Stimulated activated CD4-positive, alpha-beta T cell treated with anti-CD3 and anti-CD28 coated beads, Interleukin-15, amount 100 ng/mL, for 24 hours (primary cell): ENCODE data around the gene GABRD.

Experiments used
- DNase-seq: peaks from one replicate; pipeline ENCODE4 v3.0.0-alpha.2; 2020

The GABRD gene

DNA sequence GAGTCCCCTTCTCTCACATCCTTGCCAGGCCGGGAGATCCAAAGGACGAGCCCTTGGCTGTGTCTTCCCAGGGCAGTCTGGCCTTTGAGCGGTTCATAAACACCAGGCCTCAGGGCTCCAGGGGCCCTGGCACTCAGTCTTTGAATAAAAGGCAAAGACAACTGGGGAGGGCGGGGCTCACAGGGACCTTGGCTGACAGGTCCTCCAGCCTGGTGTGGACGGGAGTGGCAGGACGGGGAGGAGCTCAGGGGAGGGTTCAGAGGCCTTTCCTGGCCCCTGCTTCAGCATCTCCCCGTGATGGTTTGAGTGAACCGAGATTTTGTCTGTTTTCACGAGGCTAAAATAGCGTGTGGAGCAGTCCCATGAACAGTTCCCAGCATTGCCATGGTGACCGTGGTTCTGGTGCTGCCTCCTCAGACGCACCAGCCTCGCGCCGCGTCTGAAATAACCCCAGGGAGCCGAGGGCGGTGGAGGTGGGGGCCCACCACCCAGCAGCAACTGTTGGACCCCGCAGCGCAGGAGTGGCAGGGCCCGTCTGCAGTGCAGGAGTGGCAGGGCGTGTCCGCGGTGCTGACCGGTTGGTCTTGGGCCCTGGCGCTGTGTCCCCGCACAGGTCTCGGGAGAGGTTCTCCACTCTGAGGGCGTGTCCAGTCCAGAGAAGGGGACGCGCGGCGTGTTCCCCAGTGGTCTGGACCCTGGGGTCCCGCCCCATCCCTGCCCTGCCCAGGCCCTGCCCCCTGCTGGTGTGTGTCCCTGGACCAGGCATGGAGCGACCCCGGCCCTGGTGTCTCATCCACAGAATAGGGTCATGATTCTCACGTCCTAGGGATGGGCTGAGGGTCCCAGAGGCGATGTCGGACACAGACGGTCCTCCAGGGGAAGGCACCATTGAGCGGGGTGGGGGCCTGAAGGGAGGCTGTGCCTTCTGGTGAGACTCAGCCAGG is 24.0 kb downstream of the GABRD start:
- no peak for DNase-seq

- no peak for DNase-seq
These were observed 24.7 kb downstream of the GABRD start for GRCh38 chr1:2043886-2044285.

DNA sequence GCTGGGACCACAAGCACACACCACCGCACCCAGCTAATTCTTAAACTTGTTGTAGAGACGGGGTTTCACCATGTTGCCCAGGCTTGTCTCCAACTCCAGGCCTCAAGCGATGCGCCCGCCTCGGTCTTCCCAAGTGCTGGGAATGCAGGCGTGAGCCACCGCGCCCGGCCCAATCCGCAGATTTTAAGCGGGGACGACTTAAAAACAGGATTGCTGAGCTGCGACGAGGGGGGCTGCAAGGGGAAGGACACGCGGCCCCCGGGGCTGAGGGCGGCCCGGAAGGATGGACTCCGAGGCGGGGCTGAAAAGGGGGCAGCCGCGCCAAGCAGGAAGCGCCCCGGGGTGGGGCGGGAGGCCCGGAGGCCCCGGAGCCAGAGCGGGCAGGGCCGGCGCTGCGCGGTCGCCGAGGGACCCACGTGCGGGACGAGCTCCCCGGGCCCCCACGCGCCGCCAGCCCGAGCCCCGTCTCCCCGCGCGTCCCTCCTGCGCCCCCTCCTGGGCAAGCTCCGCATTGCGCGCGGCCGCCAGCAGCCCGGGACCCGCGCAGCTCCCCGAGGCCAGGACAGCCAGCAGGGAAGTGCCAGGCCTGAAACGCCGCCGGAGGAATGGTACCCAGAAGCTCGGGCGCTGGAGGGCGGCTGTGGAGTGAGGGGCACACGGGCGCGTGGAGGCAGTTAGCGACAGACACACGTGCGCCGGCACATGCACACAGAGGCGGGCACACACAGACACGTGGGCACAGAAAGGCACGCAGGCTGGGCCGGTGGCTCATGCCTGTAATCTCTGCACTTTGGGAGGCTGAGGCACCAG is 25.6 kb downstream of the GABRD start:
- peak; percentile 84 for DNase-seq

DNA sequence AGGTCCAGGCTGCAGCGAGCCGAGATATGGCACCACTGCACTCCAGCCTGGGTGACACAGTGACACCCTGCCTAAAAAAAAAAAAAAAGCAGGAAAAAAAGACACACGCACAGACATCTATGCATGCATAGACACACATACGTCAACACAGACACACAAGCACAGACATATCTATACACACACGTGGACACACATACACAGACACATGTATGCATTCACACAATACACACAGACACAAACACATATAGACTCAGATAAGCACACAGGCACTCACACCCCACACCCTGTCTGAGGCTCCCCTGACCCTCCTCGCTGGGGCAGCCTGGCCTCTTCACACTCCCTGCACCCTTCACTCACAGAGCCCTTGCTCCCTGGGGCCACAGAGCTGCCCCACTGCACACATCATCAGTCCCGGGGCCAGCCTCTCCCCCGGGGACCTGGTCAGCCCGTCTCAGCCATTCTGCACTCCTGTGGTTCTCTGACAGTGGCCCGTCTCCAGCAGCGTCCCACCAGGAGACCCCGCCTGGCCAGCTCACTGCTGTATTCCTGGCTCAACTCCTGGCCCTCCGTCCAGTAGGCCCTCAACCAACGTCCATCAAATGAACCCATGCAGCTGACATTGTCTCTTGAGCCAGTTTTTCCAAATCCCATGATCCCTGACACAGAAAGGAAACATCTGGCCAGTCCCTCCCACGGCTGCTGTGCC is 26.5 kb downstream of the GABRD start:
- DNase-seq = no peak

DNA sequence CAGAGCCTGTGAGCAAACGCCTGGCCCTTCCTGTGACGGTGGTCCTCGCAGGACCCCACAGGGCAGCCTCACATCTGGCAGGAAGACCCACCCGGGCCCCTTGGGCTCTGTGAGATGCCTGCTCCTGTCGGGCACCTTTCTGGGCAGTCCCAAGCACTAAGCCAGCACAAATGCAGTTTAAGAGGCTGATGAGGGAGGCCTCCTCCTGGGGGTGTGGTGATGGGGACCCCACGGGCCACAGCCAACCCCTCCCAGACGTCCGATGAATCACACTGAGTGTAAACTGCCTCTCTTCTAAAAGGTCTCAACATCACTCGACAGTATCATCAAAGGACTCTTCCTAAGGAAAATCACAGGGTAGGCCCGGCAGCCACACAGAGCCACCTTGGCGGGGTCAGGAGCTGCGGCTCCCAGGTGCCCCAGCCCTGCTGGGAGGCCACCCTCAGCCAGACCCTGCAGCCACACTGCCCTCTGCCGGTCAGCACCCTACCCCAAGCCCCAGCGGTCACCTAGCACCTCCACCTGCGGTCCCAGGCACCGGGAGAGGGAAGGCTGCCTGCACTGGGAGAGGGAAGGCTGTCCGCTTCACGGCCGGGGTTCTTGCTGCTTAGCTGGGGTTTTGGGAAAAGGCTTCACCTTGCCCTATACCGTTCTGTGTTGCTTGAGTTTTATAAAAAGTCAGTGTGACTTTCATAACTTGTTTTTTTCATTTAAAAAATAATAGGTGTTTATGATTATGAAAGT is 27.2 kb downstream of the GABRD start:
- peak; percentile 60 for DNase-seq

GRCh38 chr1:2046953-2047748 is 28.0 kb downstream of the GABRD start:
- no peak for DNase-seq

DNA sequence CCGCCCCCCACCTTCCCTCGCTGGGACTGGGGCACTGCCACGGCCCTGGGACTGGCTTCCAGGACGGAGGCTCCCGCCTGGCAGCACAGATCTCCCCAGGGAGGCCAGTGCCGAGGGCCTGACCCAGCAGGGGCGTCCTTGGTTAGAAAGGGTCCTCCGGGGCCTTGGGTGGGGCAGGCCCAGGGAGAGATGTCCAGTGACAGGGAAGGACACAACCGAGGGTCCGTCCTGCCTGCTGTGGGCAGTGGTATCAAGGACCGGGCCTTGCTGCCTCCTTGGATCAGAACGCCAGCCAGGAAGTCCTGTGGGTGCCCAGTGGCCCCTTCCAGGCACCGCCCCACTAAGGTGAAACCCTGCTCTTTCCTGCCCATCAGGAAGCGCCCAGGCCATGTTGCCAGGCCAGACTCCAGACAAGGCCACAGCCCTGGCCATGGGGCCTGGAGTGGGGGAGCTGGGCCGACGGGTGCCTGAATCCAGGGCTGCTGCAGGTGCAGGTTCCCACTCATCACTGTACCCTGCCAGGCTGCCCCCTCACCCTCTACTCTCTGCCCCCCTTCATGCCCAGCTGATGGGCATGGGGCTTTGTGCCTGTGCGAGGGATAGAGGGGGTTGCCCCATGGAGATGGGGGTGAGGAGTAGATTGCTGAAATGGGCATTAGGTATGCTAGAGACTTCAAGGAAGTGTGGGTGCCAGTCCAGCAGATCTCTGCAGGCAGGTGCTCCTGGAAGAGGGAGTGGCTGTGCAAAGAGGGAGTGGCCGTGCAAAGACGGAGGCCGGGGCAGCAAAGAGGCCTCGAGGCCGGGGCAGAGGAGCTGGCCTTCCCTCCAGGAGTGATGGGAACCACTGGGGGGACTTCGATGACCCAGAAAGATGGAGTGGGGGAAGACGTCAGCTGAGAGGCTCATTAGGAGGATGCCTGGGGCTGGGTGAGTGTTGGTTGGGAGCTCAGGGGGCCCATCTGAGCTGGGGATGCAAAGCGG is 28.9 kb downstream of the GABRD start:
- DNase-seq = no peak

GRCh38 chr1:2049225-2049717 is 30.1 kb downstream of the GABRD start:
- peak; percentile 19 for DNase-seq

DNA sequence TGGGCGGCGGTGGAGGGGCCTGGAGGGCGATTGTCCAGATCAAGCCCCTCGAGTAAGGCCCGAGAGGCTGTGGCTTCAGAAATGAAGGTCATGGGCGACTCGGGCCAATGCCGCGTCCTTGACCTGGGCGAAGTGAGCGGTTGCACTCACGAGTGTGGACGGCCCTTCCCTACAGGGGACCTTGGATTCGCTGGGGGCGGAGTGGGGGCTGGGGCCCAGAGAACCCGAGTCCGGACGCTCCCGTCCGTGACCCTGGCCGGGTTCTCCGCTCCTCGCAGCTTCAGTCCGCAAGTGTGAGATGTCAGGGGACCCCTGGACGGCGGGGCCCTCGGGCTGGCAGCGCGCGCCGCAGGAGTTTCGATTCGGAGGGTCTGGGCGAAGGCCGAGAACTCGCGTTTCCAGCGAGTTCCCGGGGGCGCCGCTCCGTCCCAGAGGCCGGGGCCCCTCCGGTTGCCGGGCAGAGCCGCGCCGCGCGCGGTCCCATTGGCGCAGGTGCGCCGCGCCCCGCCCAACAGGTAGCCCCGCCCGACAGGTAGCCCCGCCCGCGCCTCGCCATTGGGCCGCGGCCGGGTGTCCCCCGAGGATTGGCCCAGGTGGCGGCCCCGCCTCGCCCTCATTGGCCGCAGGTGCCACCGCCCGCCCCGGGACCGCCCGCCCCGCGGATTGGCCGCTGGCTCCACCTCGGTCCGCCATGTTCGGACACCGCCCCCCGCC is 30.7 kb downstream of the GABRD start, which contains the start of gene PRKCZ:
PRKCZ (plus strand) TSS at position 694 of the 714 bp plus-strand sequence. CDS start 220 bp downstream, outside the sequence.
- peak; percentile 95 for DNase-seq

- DNase-seq = peak; percentile 54
These were observed 31.3 kb downstream of the GABRD start for GRCh38 chr1:2050461-2050792.

GRCh38 chr1:2050793-2051682 is 31.9 kb downstream of the GABRD start:
- peak; percentile 43 for DNase-seq

- DNase-seq = no peak
These were observed 33.0 kb downstream of the GABRD start for GRCh38 chr1:2052054-2052679.

DNA sequence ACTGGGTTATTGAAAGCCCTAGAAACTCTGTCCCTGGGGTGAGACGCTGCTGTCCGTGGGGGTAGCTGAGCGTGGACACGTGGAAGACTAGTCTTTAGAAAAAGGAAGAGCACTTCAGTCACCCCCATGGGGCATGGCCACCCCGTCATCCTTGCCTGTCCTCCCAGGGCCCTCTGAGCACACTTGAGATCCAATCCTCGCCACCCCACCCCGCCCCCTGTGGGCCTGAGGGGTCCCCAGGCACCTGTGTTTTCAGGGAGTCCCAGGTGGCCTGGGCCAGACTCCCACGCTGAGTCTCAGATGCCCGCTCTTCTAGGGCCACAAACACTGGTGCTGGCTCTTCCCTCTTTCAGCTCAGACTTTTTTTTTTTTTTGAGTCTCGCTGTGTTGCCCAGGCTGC is 33.6 kb downstream of the GABRD start:
- DNase-seq = no peak

- no peak for DNase-seq
These were observed 34.1 kb downstream of the GABRD start for GRCh38 chr1:2053217-2053616.

- no peak for DNase-seq
These were observed 34.7 kb downstream of the GABRD start for GRCh38 chr1:2053784-2054376.

GRCh38 chr1:2054560-2054959 is 35.4 kb downstream of the GABRD start:
- no peak for DNase-seq

- DNase-seq = no peak
These were observed 36.9 kb downstream of the GABRD start for GRCh38 chr1:2055911-2056575.
